Breast epithelium (tissue), 3 donors: ENCODE results near the gene P2RX2.
"Not testable (repeated sequence)": the region's sequence is repeated elsewhere in the genome, so short reads cannot be mapped to it uniquely, and the experiment has no call there.

Experiments used
- CTCF ChIP-seq, 3 donors: fragments of 450-650 bp; IDR thresholded peaks; one replicate each; pipeline ENCODE4 v1.5.1; 2016 to 2017; ENCODE audit warnings: antibody characterized with exemption in 3 of 3, mild to moderate bottlenecking in 3 of 3, moderate library complexity in 3 of 3
- POLR2A ChIP-seq: fragments of 450-650 bp; IDR thresholded peaks from one replicate; pipeline ENCODE4 v1.6.1; 2016; ENCODE audit warnings: antibody characterized with exemption, mild to moderate bottlenecking, moderate library complexity
- POLR2AphosphoS5 ChIP-seq, 3 donors: sonication (generic); formaldehyde crosslinking; IDR thresholded peaks; one replicate each; pipeline ENCODE4 v1.6.1; 2017; ENCODE audit warnings: antibody characterized with exemption in 3 of 3

- not testable (repeated sequence) for TF ChIP-seq CTCF (IDR thresholded peaks at IDR 0.05); POLR2A; POLR2AphosphoS5 (IDR thresholded peaks at IDR 0.05)
Measured at GRCh38 chr12:132599502-132599901, 19.1 kb upstream of the P2RX2 start.
